ENCODE data around the gene GRK4.
"Not testable (repeated sequence)": the region's sequence is repeated elsewhere in the genome, so short reads cannot be mapped to it uniquely, and the experiment has no call there.

GRK4 gene

DNA sequence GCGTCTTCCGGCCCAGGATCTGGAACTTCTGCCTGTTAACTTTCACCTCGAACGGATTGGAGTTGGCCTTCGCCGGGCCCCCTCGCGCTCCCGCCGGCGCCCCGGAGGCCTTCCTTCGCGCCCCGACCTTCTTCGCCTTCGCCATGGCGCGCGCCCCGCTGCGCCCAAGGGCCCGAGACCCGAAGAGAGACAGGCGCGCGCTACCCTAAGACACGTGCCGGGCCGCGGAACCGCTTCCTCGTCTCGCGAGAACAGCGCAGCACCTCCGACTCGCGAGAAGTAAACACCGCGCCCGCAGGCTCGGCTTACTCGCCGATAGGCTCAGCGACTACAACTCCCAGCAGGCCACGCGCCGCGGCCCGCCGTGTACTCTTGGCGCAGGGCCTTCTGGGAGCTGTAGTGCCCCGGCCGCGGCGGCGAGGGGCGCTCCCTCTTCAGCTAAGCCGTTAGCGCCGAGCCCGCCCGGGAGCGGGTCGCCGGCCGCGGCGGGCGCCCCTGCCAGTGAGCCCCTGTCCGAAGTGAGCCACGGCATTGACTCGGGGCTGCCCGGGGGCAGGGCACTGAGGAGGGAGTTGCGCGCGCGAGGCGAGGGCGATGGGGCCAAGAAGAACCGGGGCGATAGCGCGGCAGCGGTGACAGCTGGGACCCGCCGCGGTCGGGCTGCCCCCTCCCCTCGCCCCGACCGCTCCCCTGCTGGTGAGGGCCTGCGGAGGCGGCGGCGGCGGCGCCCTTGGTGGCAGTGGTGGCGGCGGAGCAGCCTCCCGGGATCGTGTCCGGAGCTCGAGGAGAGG lies at the start of gene GRK4, which contains the start of gene NOP14:
Gene GRK4, plus strand, starts transcription at position 397 of the 791 bp plus-strand sequence. CDS start 500 bp downstream, outside the sequence.
Gene NOP14, minus strand, starts transcription at position 232 of the 791 bp plus-strand sequence. Its CDS starts 87 bp downstream, at position 145.
- peak; percentile 94 for DNase-seq

DNA sequence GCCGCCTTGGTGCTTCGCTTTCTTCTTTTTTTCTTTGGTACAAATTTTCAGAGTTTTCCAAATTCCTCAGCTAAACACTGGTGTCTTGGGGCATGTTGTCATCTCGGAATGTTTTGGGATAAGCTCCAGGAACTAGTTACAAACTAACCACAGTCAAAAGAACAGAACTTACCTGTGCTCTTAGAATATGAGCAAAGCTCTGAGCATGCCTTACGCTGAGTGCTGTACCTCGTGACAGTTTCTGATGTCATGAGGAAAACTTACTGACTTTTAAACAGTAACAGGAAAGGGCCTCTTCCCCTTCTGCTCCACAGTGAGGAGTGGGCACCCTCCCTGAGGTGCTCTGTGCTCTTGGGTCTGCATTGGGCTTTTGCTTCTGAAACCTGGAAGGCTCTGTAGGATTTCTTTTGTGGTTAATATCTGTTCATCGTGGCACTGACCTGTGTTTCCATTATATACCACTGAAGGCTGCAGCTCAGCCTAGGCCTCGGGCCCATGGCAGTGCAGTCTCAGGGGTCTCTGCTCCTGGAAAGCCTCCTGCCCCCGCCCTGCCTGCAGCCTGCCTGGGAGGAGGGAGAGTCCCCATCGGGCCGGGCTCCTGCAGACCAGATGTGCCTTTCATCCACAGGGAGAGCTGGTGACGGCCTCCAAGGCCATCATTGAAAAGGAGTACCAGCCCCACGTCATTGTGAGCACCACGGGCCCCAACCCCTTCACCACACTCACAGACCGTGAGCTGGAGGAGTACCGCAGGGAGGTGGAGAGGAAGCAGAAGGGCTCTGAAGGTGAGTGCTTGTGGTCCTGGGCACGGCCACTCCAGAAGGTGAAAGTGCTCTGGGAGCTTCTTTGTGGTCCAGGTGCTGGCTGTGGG lies 48.9 kb upstream of the GRK4 start:
- DNase-seq = no peak

DNA sequence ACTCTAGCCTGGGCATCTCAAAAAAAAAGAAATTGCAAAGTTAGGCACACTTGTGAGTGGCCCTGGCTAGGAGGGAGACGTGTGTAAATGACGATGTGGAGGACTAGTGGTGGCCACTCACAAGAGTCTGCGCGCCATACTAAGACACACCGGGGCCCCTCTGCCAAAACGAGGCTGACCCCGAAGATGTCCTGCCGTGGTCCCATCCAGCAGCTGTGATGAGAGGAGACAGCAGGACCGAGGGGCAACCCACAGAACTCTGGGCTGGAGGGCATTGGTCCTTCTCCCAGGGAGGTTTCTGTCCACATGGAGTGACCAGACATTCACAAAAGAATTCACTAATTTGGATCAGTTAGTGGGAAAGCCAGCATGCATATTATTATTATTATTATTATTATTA lies 47.6 kb upstream of the GRK4 start:
- DNase-seq = no peak

DNA sequence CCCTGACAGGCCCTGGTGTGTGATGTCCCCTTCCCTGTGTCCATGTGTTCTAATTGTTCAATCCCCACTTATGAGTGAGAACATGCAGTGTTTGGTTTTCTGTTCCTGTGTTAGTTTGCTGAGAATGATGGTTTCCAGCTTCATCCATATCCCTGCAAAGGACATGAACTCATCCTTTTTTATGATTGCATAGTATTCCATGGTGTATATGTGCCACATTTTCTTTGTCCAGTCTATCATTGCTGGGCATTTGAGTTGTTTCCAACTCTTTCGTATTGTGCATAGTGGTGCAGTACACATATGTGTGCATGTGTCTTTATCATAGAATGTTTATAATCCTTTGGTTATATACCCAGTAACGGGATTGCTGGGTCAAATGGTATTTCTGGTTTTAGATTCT lies 46.7 kb upstream of the GRK4 start:
- not testable (repeated sequence) for DNase-seq

DNA sequence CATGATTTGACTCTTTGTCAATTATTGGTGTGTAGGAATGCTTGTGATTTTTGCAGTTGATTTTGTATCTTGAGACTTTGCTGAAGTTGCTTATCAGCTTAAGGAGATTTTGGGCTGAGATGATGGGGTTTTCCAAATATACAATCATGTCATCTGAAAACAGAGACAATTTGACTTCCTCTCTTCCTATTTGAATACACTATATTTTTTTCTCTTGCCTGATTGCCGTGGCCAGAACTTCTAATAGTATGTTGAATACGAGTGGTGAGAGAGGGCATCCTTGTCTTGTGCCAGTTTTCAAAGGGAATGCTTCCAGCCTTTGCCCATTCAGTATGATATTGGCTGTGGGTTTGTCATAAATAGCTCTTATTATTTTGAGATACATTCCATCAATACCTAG lies 45.1 kb upstream of the GRK4 start:
- not testable (repeated sequence) for DNase-seq

DNA sequence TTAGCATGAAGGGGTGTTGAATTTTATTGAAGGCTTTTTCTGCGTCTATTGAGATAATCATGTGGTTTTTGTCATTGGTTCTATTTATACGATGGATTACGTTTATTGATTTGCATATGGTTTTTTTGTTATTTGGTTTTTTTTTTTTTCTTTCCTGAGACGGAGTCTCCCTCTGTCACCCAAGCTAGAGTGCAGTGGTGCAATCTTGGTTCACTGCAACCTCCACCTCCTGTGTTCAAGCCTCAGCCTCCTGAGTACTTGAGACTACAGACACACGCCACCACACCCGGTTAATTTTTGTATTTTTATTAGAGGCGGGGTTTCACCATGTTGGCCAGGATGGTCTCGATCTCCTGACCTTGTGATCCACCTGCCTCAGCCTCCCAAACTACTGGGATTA lies 44.7 kb upstream of the GRK4 start:
- not testable (repeated sequence) for DNase-seq

DNA sequence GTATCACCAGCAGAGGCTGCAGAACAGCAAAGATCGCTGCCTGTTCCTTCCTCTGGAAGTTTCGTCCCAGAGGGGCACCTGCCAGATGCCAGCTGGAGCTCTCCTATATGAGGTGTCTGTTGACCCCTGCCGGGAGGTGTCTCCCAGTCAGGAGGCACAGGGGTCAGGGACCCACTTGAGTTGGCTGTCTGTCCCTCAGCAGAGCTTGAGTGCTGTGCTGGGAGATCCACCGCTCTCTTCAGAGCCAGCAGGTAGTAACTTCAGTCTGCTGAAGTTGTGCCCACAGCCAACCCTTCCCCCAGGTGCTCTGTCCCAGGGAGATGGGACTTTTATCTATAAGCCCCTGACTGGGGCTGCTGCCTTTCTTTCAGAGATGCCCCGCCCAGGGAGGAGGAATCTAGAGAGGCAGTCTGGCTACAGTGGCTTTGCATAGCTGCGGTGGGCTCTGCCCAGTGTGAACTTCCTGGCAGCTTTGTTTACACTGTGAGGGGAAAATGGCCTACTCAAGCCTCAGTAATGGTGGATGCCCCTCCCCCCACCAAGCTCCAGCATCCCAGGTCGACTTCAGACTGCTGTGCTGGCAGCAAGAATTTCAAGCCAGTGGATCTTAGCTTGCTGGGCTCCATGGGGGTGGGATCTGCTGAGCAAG lies 40.8 kb upstream of the GRK4 start:
- DNase-seq = peak; percentile 32

DNA sequence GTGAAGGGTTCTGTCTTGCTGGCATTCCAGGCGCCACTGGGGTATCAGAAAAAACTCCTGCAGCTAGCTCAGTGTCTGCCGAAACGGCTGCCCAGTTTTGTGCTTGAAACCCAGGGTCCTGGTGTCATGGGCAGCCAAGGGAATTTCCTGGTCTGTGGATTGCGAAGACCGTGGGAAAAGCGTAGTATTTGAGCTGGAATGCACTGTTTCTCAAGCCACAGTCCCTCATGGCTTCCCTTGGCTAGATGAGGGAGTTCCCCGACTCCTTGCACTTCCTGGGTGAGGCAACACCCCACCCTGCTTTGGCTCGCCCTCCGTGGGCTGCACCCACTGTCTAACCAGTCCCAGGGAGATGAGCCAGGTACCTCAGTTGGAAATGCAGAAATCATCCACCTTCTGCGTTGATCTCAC lies 40.2 kb upstream of the GRK4 start:
- DNase-seq = no peak

DNA sequence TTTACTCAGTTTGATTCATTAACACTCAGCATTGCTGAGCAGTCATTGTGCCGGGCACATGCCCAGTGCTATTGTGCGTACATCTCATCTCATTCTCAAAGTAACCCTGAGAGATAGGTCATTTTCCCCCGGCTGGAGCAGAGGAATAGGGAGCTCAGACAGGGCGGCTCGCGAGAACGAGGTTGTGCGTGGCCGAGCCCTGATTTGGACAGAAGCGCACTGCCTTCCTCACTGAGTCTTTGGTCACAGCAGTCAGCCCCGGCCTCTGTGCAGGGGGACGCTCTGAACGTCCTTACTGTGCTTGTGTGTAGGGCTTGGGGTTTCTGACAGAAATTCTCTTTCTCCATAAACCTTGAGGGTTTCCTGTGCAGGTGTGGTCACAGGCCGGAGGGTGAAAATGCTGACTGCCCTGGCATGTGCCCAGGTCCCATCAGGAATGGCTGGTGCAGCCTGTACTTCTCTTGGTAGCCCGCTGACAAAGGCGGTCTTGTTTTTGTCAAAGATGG lies 39.6 kb upstream of the GRK4 start:
- DNase-seq = no peak

DNA sequence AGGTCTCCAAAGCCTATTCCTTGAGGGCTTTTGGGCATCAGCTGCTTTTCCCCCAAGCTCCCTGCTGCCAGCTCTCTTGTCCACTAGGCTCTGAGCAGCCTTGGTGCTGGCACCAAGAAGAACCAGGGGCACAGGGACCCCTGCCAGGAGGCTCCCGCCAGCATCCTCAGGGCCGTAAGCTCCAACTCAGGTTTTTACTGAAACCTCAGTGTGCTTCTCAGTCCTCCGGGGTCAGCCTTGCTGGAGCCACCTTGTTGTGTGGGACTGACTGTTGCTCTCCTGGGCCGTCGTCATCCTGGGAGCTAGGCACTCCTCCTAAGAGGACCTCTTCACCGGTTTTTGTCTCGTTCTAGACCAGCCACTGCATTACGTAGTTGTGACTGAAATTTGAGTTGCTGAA lies 39.1 kb upstream of the GRK4 start:
- DNase-seq = no peak

DNA sequence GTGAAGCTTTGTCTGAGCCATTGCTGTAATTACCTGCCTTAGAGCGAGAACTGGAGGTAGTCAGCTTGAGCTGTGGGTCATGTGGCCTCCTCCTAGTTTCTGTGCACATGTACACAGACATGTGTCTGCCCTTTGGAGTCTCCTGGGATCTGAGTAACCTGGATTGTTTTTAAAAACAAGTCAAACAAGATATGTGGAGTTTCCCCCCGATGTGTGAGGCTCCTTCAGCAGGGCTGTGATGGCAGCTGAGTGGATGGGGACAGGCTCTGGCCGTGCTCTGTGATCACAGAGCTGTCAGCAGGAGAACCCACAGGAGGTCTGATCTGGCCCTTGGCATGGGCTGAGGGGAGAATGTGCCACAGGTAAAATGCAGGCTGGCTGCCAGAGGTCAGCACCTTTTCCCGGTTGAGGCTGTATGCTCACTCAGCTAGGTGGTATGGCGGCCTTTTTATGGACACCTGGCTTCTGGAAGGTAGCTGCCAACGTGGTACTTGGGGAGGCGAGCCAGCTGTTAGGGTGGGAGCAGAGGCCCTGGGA lies 38.5 kb upstream of the GRK4 start:
- no peak for DNase-seq

DNA sequence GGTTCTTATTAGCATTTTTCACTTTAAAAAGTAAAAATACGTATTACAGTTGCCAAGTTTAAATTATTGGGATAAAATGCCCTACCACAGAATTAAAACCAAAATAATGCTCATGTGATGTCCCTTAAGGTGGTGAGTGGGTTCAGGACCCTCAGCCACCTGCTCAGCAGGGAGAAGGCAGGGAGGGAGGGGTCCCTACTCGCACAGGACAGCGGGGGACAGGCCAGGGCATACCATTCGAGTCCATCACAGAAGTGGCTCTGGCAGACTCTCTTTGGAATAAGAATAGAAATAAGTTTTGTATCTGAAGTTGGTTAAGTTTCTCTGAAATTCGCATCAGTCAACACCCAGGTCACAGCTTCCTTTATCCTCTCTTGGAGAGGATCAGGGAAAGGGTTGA lies 37.9 kb upstream of the GRK4 start:
- no peak for DNase-seq

DNA sequence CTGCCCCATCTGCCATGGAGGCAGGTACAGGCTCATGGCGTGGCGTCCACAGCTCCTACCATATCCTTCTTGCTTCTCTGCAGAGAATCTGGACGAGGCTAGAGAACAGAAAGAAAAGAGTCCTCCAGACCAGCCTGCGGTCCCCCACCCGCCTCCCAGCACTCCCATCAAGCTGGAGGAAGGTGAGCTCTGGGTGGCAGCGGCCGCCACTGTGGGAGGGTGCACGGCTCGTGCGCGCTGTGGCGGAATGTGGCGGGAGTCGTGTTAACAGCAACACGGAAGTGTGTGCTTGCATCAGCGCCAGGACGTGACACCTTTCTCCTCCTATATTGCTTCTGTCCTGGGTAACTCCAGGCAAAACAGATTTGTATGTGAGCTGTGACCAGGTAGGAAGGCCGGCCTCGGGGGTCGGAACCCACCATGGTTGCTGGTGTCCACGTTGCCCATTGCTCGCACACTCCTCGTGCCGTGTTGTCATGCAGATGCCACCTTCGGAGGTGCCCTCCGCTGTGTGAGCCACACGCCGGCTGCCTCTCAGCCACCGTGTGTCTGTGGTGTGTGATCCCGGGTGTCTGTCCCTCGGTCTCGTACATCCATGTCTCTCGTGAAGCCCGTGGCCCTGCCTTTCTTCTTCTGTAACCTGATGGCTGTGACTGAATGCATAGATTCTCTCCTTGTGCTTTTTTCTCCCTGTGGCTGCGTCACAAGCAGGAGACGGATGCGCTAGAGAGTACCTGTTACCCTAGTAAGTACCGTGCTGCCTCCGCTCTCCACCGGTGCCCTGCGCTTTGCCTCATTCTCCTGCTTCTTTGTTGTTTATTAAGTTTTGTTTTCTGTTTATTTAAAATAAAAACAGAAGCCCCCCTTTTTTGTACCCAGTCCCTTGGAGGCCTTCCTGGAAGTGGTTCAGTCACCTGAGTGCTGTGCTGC lies 37.2 kb upstream of the GRK4 start:
- no peak for DNase-seq

DNA sequence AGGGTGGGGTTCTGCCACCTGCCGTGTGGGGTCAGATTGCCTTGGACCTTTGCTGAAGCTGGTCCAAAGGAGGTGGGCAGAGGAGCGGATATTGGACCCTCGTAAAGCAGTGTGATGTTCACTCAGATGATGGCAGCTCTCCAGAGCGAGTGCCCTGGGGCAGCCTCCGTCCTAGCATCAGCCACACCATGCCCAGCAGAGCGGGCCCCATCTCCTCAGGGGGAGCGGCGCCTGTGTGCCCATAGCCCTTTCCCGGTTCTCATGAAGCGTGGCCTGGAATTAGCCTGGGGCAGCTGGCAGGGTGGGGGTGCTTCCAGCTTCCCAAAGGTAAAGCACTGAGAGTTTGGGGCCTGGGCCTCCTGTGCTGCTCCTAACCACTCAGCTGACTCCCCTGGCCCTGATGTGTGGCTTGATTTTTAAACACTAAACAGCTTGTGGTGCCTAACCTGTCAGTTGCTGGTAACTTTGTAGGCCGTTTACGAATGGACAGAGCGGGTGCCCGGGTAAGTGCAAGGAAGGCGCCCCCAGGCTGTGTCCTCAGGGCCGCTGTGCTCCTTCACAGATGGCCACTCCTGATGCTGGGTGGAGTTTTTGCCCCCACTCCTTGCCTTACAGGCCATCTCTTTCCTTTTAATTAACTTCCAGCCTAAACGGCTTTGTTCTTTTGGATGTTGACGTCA lies 36.2 kb upstream of the GRK4 start:
- no peak for DNase-seq

DNA sequence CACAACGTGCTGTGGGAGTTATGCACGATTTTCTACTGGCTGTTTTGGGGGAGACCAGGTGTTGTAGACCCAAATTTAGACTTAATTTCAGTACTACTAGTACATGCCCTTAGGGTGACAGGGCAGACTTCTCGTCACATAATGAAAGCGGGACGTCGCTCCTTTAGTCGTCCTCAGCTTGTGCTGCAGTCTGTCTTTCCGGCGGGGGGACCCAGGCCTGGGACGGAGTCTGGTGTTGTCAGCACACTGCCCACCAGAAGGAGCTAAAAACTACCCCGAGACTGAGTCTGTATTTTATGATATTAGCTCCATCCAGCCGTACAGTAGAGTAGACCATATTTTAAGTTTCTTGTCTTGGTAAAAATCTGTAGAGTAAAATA lies 35.7 kb upstream of the GRK4 start:
- DNase-seq = no peak

DNA sequence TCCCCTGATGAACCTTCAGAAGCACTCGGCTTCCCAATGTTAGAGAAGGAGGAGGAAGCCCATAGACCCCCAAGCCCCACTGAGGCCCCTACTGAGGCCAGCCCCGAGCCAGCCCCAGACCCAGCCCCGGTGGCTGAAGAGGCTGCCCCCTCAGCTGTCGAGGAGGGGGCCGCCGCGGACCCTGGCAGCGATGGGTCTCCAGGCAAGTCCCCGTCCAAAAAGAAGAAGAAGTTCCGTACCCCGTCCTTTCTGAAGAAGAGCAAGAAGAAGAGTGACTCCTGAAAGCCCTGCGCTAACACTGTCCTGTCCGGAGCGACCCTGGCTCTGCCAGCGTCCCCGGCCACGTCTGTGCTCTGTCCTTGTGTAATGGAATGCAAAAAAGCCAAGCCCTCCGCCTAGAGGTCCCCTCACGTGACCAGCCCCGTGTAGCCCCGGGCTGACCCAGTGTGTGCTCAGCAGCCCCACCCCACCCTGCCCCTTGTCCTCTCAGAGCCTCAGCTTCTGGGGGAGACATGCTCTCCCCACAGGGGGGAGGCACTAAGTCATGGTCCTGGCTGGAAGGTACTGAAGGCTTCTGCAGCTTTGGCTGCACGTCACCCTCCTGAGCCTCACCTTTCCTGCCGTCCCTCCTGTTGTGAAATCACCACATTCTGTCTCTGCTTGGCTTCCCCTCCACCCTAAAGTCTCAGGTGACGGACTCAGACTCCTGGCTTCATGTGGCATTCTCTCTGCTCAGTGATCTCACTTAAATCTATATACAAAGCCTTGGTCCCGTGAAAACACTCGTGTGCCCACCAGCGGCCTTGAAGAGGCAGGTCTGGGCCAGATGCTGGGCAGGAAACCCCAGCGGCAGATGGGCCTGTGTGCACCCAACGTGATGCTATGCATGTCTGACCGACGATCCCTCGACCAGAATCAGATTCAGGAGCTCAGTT lies 34.9 kb upstream of the GRK4 start:
- DNase-seq = no peak

DNA sequence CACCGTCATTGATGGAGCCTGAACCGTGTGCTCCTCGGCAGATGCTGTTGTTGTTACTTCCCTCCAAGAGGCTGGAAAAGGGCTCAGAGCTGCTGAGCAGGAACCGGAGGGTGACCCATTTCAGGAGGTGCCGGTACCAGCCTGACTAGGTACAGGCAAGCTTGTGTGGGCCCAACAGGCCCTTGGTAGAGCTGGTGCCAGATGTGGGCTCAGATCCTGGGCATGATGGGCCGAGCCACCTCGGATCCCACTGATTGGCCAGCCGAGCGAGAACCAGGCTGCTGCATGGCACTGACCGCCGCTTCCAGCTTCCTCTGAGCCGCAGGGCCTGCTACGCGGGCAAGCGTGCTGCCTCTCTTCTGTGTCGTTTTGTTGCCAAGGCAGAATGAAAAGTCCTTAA lies 33.9 kb upstream of the GRK4 start:
- no peak for DNase-seq

DNA sequence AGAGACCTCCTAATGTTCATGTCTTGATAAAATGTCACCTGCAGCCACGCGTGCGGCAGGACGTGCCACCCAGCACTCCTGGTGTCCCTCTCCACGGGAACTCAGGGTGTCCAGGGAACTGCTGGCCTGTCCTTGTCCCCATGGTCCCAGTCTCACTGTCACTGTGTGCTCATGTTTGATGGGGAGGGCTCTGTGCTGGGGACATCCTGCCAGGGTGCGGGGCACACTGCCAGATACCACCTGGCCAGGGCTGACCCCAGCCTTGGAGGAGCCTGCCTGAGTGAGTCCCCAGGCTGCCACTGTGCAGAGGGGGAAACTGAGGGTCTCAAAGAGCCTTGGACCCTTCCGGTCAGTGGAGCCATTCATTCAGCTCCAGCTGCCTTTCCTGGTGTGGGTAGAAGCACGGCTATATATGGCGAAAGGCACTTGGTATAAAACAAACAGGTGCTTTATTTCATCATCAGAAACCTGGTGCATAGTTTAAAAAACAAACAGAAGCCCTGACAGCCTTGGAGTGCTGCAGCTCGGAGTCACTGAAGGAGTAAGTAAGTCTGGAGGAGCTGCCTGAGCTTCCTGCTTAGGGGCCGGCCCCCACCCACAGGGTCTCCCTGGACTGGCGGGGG lies 33.1 kb upstream of the GRK4 start:
- DNase-seq = no peak

DNA sequence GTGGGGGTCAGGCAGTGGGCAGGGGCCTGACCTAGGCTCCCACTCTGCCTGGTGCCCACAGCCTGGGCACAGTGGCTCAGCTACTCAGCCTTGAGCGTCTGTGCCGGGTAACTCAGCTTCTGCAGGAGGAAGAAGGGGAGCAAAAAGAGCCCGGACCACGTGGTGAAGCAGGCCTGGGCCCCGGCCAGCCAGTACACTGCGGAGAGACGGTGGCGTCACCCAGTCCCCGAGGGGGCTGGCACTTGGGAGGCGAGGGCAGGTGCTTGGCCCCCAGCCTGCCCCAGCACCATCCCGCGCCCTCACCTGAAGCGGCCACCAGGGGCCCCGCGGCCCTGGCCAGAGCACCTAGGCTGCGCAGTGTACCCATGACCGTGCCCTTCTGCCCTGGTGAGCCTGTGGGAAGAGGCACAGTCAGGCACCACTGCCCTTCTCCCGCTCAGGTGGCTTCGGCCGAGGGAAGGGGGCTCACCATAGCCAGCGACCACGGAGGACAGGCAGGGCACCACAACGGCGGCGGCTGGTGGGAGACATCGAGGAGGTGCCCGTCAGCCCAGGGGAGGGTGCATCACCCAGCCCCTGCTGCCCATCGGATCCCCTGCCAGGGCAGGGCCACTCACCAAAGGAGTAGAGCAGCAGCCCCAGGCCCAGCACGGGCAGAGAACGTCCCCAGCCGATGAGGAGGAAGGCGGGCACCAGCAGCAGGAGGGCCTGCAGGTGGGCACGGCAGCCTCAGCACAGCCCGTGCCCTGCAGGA lies 32.4 kb upstream of the GRK4 start:
- no peak for DNase-seq
